Spleen (tissue), 7 donors: ENCODE measurements around the gene LRRTM4.

Experiments used
- CTCF ChIP-seq, 11 experiments: fragments of 200-600 bp in 7 of 11; fragments of 450-650 bp in 4 of 11; sonication (generic) in 4 of 11; IDR thresholded peaks in 8 of 11; conservative IDR thresholded peaks in 3 of 11; 1 replicate in 7 of 11; 2 replicates in 4 of 11; pipeline versions ENCODE4 v1.4.0 to v1.8.0; 2016 to 2021; ENCODE audit warnings: antibody characterized with exemption in 11 of 11, inconsistent platforms in 4 of 11, mild to moderate bottlenecking in 1 of 11
- POLR2A ChIP-seq, 3 donors: fragments of 450-650 bp; IDR thresholded peaks; one replicate each; pipeline ENCODE4 v1.5.1; 2017; ENCODE audit warnings: antibody characterized with exemption in 3 of 3, mild to moderate bottlenecking in 1 of 3
- POLR2AphosphoS5 ChIP-seq, 3 donors: sonication (generic); formaldehyde crosslinking; IDR thresholded peaks; one replicate each; pipeline ENCODE4 v1.5.1; 2017; ENCODE audit warnings: antibody characterized with exemption in 3 of 3
- donor health status: DM: no; HTN: no; CAD: no; lungs with moderate emphysema.
- donor health status: DM: no; HTN: no; CAD: no.
- donor health status: DM: no; HTN: no; CAD: no.

GRCh38 chr2:77086478-77086877 lies 435.7 kb downstream of the LRRTM4 start:
- TF ChIP-seq CTCF (IDR thresholded peaks at IDR 0.05 in 8 of 11, conservative IDR thresholded peaks at IDR 0.05 in 3 of 11), result no peak
- no peak for TF ChIP-seq POLR2AphosphoS5 (IDR thresholded peaks at IDR 0.05)
- TF ChIP-seq POLR2A (IDR thresholded peaks at IDR 0.05), result no peak
